ENCODE measurements around the gene TMEM14A. TPM values are rescaled to one million over a fixed set of nuclear protein-coding genes. Genes with fewer than 3 reads are reported as not detected.

The TMEM14A gene
- polyA plus RNA-seq, 1 experiment: 55.6 TPM

DNA sequence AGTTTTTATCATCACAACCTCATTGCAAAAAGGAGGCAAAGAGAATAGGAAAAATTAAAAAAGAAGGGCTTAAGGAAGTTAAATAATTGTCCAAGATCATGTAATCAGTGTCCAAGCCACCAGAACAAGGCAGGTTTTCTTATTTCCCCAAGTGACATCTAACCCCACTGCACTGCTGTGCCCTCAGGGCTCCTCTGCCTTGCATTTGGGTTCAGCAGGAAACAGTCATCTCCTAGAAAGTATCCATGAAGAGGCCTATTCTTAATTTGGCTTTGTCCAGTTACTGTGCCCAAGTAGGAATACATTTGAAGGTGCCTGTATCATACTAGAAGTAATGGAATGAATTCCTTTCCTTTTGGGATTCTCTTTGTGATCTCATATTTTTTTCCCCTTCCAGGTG is 10.5 kb downstream of the TMEM14A start:
- Histone ChIP-seq H3K9me3 (ENCODE audit: control insufficient read depth, insufficient read depth, low read length) (no peaks in the 10 kb centered on the region), H3K4me3 (ENCODE audit: low read depth, low read length) (no peak overlapping the region), H3K27me3 (ENCODE audit: control insufficient read depth, insufficient read depth, low read length) (no peaks in the 10 kb centered on the region), H3K27ac (ENCODE audit: low read depth, low read length) (no peak overlapping the region)
- ChIA-PET CTCF (no interaction called here), POLR2A (no interaction called here)
- TF ChIP-seq, protein P1, sequence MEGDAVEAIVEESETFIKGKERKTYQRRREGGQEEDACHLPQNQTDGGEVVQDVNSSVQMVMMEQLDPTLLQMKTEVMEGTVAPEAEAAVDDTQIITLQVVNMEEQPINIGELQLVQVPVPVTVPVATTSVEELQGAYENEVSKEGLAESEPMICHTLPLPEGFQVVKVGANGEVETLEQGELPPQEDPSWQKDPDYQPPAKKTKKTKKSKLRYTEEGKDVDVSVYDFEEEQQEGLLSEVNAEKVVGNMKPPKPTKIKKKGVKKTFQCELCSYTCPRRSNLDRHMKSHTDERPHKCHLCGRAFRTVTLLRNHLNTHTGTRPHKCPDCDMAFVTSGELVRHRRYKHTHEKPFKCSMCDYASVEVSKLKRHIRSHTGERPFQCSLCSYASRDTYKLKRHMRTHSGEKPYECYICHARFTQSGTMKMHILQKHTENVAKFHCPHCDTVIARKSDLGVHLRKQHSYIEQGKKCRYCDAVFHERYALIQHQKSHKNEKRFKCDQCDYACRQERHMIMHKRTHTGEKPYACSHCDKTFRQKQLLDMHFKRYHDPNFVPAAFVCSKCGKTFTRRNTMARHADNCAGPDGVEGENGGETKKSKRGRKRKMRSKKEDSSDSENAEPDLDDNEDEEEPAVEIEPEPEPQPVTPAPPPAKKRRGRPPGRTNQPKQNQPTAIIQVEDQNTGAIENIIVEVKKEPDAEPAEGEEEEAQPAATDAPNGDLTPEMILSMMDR (IDR thresholded peaks at IDR 0.05; ENCODE audit: low read depth, low read length): no peak
- DNase-seq (ENCODE audit: low read depth, low spot score): no peak

DNA sequence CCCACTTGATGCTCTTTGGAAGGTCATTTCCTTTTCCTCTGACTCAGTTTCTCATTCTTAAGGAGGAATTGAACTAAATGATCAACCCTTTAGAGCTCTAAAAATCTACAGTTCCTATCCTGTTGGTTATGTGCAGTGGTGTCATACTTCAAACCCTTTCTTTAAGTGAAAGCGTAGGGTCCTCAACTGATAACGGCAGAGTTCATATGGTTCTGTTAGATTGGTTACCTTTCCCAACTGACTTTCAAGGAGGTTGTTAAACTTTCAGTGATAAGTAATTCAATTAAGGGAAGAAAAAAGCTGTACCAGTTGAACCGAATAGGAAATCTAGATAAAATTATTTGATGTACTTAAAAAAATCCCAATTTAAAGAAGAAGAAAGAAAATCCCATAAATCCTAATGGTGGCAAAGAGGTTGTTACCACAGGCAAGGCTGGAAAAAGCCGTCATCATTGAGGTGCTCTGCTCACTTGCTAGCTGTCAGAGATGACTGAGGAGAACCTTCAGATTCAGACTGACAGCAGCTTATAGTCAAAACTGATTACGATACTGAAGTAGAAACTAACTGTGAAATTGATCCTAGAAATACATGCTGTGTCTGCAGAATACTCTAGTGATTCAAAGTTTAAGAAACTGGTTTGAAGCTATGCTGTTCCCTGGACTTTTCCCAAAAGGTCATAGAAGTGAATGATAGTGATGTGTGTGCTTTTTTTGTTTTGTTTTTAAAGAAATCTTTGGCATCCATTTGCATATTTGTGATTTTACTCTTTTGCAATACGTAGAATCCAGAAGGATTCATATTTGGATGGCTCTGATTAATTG is 16.2 kb downstream of the TMEM14A start:
- no peak overlapping the region for H3K4me3 ChIP-seq (ENCODE audit: low read depth, low read length)
- TF ChIP-seq, protein P1 (IDR thresholded peaks at IDR 0.05; ENCODE audit: low read depth, low read length): no peak
- DNase-seq (ENCODE audit: low read depth, low spot score): no peak
- H3K27me3 ChIP-seq (ENCODE audit: control insufficient read depth, insufficient read depth, low read length): no peaks in the 10 kb centered on the region
- no peak overlapping the region for H3K27ac ChIP-seq (ENCODE audit: low read depth, low read length)
- CTCF ChIA-PET: no interaction called here
- POLR2A ChIA-PET: no interaction called here
- no peaks in the 10 kb centered on the region for H3K9me3 ChIP-seq (ENCODE audit: control insufficient read depth, insufficient read depth, low read length)

DNA sequence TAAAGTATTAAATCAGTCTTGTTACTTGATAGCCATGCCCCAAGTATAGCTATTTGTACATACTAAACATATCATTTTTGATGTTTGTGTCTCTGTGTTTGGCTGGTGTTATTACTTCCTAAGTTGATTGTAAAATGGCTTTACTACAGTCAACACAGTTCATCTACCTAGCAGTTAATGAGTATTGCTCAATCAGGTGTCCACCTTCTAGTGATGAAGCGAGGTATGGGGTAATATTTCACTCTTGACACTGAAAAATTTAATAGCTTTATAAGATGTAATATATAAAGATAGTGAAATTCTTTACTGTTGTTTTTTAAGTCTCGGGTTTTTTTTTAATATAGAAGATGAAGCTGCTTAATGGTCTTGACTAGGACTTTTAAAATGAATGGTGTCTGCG is 18.9 kb downstream of the TMEM14A start:
- Histone ChIP-seq H3K9me3 (ENCODE audit: control insufficient read depth, insufficient read depth, low read length) (no peaks in the 10 kb centered on the region), H3K4me3 (ENCODE audit: low read depth, low read length) (no peak overlapping the region), H3K27me3 (ENCODE audit: control insufficient read depth, insufficient read depth, low read length) (no peaks in the 10 kb centered on the region), H3K27ac (ENCODE audit: low read depth, low read length) (no peak overlapping the region)
- TF ChIP-seq, protein P1 (IDR thresholded peaks at IDR 0.05; ENCODE audit: low read depth, low read length): no peak
- CTCF ChIA-PET: no interaction called here
- POLR2A ChIA-PET: no interaction called here
- DNase-seq (ENCODE audit: low read depth, low spot score): no peak

DNA sequence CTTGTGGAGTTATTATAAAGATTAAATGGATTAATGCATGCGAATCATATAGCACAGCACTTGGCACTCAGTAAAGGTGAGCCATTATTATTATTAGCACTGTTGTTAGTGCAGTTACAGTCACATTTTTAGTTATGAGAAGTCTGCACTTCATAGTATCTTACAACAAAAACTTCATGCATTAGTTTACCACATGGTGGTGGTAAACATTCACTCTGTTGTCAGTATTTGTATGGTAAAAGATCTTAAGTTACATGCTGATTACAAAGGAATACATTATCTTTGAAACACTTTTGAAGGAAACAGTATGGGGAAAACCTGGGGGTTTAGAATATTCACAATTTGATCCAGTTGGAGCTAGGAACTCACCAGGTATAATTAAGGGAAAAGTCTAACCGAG is 20.8 kb downstream of the TMEM14A start:
- H3K27ac ChIP-seq (ENCODE audit: low read depth, low read length): no peak overlapping the region
- no peak for DNase-seq (ENCODE audit: low read depth, low spot score)
- ChIA-PET POLR2A (no interaction called here), CTCF (interaction anchor here (0.7 to 0.8 kb wide), 2 partner anchors 17 to 745 kb away, joined by 3 read pairs; no protein-coding TSS in a partner anchor)
- no peaks in the 10 kb centered on the region for H3K27me3 ChIP-seq (ENCODE audit: control insufficient read depth, insufficient read depth, low read length)
- H3K9me3 ChIP-seq (ENCODE audit: control insufficient read depth, insufficient read depth, low read length): no peaks in the 10 kb centered on the region
- H3K4me3 ChIP-seq (ENCODE audit: low read depth, low read length): no peak overlapping the region
- TF ChIP-seq, protein P1 (IDR thresholded peaks at IDR 0.05; ENCODE audit: low read depth, low read length): no peak

DNA sequence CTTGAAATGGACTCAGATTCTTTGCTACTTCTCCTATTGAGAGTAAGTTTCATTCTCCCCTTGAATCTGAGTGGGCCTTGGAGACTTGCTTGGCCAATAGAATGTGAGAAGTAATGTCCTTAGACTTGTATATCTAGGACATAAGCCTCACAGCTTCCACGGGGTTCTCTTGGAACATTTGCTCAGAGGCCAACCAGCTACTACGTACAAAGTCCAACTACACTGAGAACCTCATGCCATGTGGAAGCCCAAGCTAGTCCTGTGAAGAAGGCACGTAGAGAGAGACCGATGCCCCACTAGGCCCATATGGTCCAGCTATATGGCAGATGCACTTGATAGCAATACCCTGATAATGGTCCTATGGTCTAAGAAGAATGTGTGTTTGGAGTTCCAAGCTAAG is 22.9 kb downstream of the TMEM14A start:
- Histone ChIP-seq H3K27me3 (ENCODE audit: control insufficient read depth, insufficient read depth, low read length) (no peaks in the 10 kb centered on the region), H3K9me3 (ENCODE audit: control insufficient read depth, insufficient read depth, low read length) (no peaks in the 10 kb centered on the region), H3K4me3 (ENCODE audit: low read depth, low read length) (no peak overlapping the region), H3K27ac (ENCODE audit: low read depth, low read length) (no peak overlapping the region)
- DNase-seq (ENCODE audit: low read depth, low spot score): no peak
- TF ChIP-seq, protein P1 (IDR thresholded peaks at IDR 0.05; ENCODE audit: low read depth, low read length): no peak
- POLR2A ChIA-PET: no interaction called here
- CTCF ChIA-PET: interaction anchor here (1.2 kb wide), 1 partner anchor 31 kb away, joined by 3 read pairs; no protein-coding TSS in a partner anchor
